IMR-90 (cell line): ENCODE measurements around the gene KIAA0513. TPM values are rescaled to one million over a fixed set of nuclear protein-coding genes. Genes with fewer than 3 reads are reported as not detected.
A peak's percentile ranks its signal among the peaks of the same experiment; 100 is the strongest.

Experiments used
- ATAC-seq: fragments of 200-7000 bp; cut with Tn5 transposase; 2 replicates; pipeline ENCODE4 v1.9.1; 2020; ENCODE audit warnings: low read depth, mild to moderate bottlenecking, moderate library complexity
- BruUV-seq: library from RNA; stranded (reverse); fragments of 400-500 nt; replicated peaks from 2 replicates; lab custom pipeline; 2021; lab: Mats Ljungman, UMichigan
- CTCF ChIA-PET: fragments of 300-600 bp; formaldehyde crosslinking; extraction: SDS; loops from one replicate; lab custom pipeline; 2021; ENCODE audit warnings: antibody characterized with exemption; lab: Yijun Ruan, JAX
- POLR2A ChIA-PET: fragments of 300-600 bp; sonication (Branson Sonifier 250); formaldehyde crosslinking; loops from one replicate; lab custom pipeline; 2022; ENCODE audit warnings: antibody characterized with exemption; ENCODE audit not compliant: unreplicated experiment; lab: Charles Lee
- DNase-seq: peaks from one replicate; pipeline ENCODE4 v3.0.0; 2013
- H2AFZ ChIP-seq: replicated peaks from 2 replicates; pipeline ENCODE3; 2013; ENCODE audit warnings: low read length, mild to moderate bottlenecking; ENCODE audit not compliant: poor library complexity
- H2AK5ac ChIP-seq: 2 replicates; pipeline ENCODE4 v1.6.1; 2013; ENCODE audit warnings: low read depth, low read length, inconsistent platforms
- H2AK9ac ChIP-seq: replicated peaks from 2 replicates; pipeline ENCODE3; 2013; ENCODE audit warnings: mild to moderate bottlenecking, low read depth, low read length, moderate library complexity; ENCODE audit not compliant: poor library complexity
- H2BK120ac ChIP-seq: 2 replicates; pipeline ENCODE4 v1.6.1; 2013; ENCODE audit warnings: low read depth, low read length, inconsistent platforms
- H2BK15ac ChIP-seq: 3 replicates; pipeline ENCODE4 v1.6.1; 2013; ENCODE audit warnings: low read depth, low read length, inconsistent platforms
- H2BK20ac ChIP-seq: 2 replicates; pipeline ENCODE4 v1.6.1; 2013; ENCODE audit warnings: low read depth, mild to moderate bottlenecking, inconsistent platforms, low read length, moderate library complexity
- H2BK5ac ChIP-seq: 2 replicates; pipeline ENCODE4 v1.6.1; 2013; ENCODE audit warnings: mild to moderate bottlenecking, low read depth, low read length, inconsistent platforms; ENCODE audit not compliant: poor library complexity, severe bottlenecking
- H3K14ac ChIP-seq: replicated peaks from 2 replicates; pipeline ENCODE4 v1.6.1; 2013; ENCODE audit warnings: low read depth, low read length, inconsistent platforms
- H3K18ac ChIP-seq: 2 replicates; pipeline ENCODE4 v1.6.1; 2013; ENCODE audit warnings: low read depth, low read length, control low read depth
- H3K23ac ChIP-seq: 2 replicates; pipeline ENCODE4 v1.6.1; 2013; ENCODE audit warnings: low read depth, low read length, inconsistent platforms
- H3K27ac ChIP-seq: 2 replicates; pipeline ENCODE4 v1.5.1; 2013; ENCODE audit warnings: mild to moderate bottlenecking, control low read depth, low read length; ENCODE audit not compliant: insufficient read depth
- H3K27me3 ChIP-seq: 2 replicates; pipeline ENCODE4 v1.6.1; 2013; ENCODE audit warnings: low read length; ENCODE audit not compliant: control insufficient read depth, insufficient read depth
- H3K36me3 ChIP-seq: 2 replicates; pipeline ENCODE4 v1.6.1; 2013; ENCODE audit warnings: low read length, mixed read lengths; ENCODE audit not compliant: control insufficient read depth, insufficient read depth
- H3K4ac ChIP-seq: 2 replicates; pipeline ENCODE4 v1.6.1; 2013; ENCODE audit warnings: low read depth, low read length, inconsistent platforms
- H3K4me1 ChIP-seq: 2 replicates; pipeline ENCODE4 v1.6.1; 2013; ENCODE audit warnings: low read length, mixed read lengths; ENCODE audit not compliant: control insufficient read depth, insufficient read depth
- H3K4me2 ChIP-seq: 2 replicates; pipeline ENCODE4 v1.6.1; 2013; ENCODE audit warnings: low read depth, mild to moderate bottlenecking, control low read depth, low read length, moderate library complexity
- H3K4me3 ChIP-seq: 2 replicates; pipeline ENCODE4 v1.5.1; 2013; ENCODE audit warnings: low read depth, mild to moderate bottlenecking, control low read depth, low read length, moderate library complexity; ENCODE audit not compliant: insufficient read depth
- H3K56ac ChIP-seq: 2 replicates; pipeline ENCODE4 v1.6.1; 2013; ENCODE audit warnings: low read length, inconsistent platforms; ENCODE audit not compliant: insufficient read depth; ENCODE audit errors: extremely low read depth
- H3K79me1 ChIP-seq, 2 experiments: 2 replicates each; pipeline ENCODE4 v1.6.1; 2013; ENCODE audit warnings: low read length in 2 of 2, inconsistent platforms in 1 of 2, low read depth in 1 of 2
- H3K9ac ChIP-seq: 2 replicates; pipeline ENCODE4 v1.6.1; 2013; ENCODE audit warnings: low read depth, low read length, control low read depth
- H3K9me1 ChIP-seq: 2 replicates; pipeline ENCODE4 v1.6.1; 2013; ENCODE audit warnings: low read length, inconsistent platforms; ENCODE audit not compliant: insufficient read depth
- H3K9me3 ChIP-seq: 2 replicates; pipeline ENCODE4 v1.6.1; 2013; ENCODE audit warnings: low read length; ENCODE audit not compliant: control insufficient read depth, insufficient read depth
- H4K20me1 ChIP-seq: 2 replicates; pipeline ENCODE4 v1.6.1; 2013; ENCODE audit warnings: low read length, inconsistent platforms; ENCODE audit not compliant: insufficient read depth
- H4K5ac ChIP-seq: 2 replicates; pipeline ENCODE4 v1.6.1; 2013; ENCODE audit warnings: mild to moderate bottlenecking, low read depth, low read length, control low read depth
- H4K8ac ChIP-seq, 2 experiments: 2 replicates each; pipeline ENCODE4 v1.6.1; 2013; ENCODE audit warnings: low read depth in 2 of 2, low read length in 2 of 2, control low read depth in 1 of 2, inconsistent platforms in 1 of 2
- H4K91ac ChIP-seq: 2 replicates; pipeline ENCODE4 v1.6.1; 2013; ENCODE audit warnings: low read depth, low read length, inconsistent platforms; ENCODE audit not compliant: insufficient read depth
- BHLHE40 ChIP-seq: fragments of 150-350 bp; IDR thresholded peaks from 2 replicates; pipeline ENCODE4 v1.6.1; 2016; ENCODE audit warnings: mild to moderate bottlenecking, low read depth, low read length
- CEBPB ChIP-seq: IDR thresholded peaks from 2 replicates; pipeline ENCODE4 v1.6.1; 2012; ENCODE audit warnings: low read depth, low read length, improper control_type of control experiment
- CHD1 ChIP-seq: IDR thresholded peaks from 2 replicates; pipeline ENCODE4 v1.6.1; 2012; ENCODE audit warnings: low read depth, low read length, improper control_type of control experiment
- MXI1 ChIP-seq: IDR thresholded peaks from 2 replicates; pipeline ENCODE4 v1.6.1; 2012; ENCODE audit warnings: low read depth, mild to moderate bottlenecking, low read length, moderate library complexity, borderline replicate concordance
- NFE2L2 ChIP-seq: fragments of 150-350 bp; IDR thresholded peaks from 2 replicates; pipeline ENCODE4 v1.6.1; 2016; ENCODE audit warnings: low read depth, mild to moderate bottlenecking, low read length
- POLR2A ChIP-seq: IDR thresholded peaks from 2 replicates; pipeline ENCODE4 v1.6.1; 2012; ENCODE audit warnings: mild to moderate bottlenecking, low read depth, low read length
- RCOR1 ChIP-seq: IDR thresholded peaks from 2 replicates; pipeline ENCODE4 v1.6.1; 2012; ENCODE audit warnings: mild to moderate bottlenecking, low read length, improper control_type of control experiment; ENCODE audit not compliant: insufficient replicate concordance
- RFX5 ChIP-seq: IDR thresholded peaks from 2 replicates; pipeline ENCODE4 v1.8.0; 2012; ENCODE audit warnings: low read depth, mild to moderate bottlenecking, low read length, moderate library complexity
- WGBS, 2 experiments: methylation state at CpG; one replicate each; pipeline versions ENCODE4 v1.1.5 to v1.1.7; 2013; ENCODE audit warnings: missing lambda C conversion rate in 2 of 2; ENCODE audit not compliant: insufficient read length in 1 of 2; ENCODE audit errors: extremely low coverage in 2 of 2; 5-methylcytosine and 5-hydroxymethylcytosine counted together
- dilution Hi-C: fragments of 300-500 bp; cut with HindIII; formaldehyde crosslinking; loops from one replicate; pipeline ENCODE4 v1.14.3; 2018; ENCODE audit warnings: low sequenced_read_pairs; ENCODE audit not compliant: unreplicated experiment
- in situ Hi-C: fragments of 300-500 bp; cut with MboI; formaldehyde crosslinking; loops from 3 replicates; pipeline ENCODE4 v1.14.3; 2019; ENCODE audit warnings: low sequenced_read_pairs, inconsistent platforms, mixed read lengths
- intact Hi-C: fragments of 100-400 bp; cut with micrococcal nuclease; formaldehyde crosslinking; loops from 2 replicates; pipeline ENCODE4 v1.10.0; 2022
- polyA plus RNA-seq, 3 experiments: library from polyadenylated mRNA; depleted of rRNA; stranded (reverse); fragments of >200 nt; gene quantifications; 2 replicates each; pipeline ENCODE4 v1.2.3, GENCODE V29; 2012; ENCODE audit warnings: low replicate concordance in 1 of 3
- total RNA-seq: library from RNA; depleted of rRNA; stranded (reverse); fragments of >200 nt; gene quantifications from 2 replicates; pipeline ENCODE4 v1.2.3, GENCODE V29; 2012
- TF ChIP-seq, protein P1 (sequence below): conservative IDR thresholded peaks from 2 replicates; pipeline ENCODE4 v1.5.1; 2012; ENCODE audit warnings: mild to moderate bottlenecking, low read depth, low read length, improper control_type of control experiment
- TF ChIP-seq, protein P2 (sequence below): fragments of 150-350 bp; IDR thresholded peaks from 2 replicates; pipeline ENCODE4 v1.6.1; 2017; ENCODE audit warnings: mild to moderate bottlenecking, antibody characterized with exemption, low read length, low read depth

KIAA0513 gene
- total and polyA plus RNA-seq, 2 of the 4 experiments (the other 2 are of a cell fraction) = 9.5 TPM

DNA sequence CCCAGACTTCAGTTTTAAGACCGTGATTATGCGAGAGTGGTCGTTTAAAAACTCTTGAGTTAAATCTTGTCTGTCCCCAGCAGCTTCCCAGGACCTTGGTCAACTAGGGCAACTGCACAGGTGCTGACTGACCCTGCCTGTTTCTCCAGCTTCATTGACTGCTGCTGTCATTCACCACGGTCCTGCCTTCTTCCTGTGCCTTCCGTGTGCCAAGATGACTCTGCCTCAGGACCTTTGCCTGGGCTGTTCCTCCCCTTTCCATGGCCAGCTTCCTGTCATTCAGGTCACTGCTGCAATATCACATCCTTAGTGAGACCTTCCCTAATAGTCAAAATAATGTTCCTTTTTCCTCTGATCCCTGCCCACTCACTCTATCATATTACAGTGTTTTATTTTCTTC, 3.9 kb downstream of the KIAA0513 start:
- Histone ChIP-seq H2BK120ac (no peak overlapping the region), H3K27me3 (no peaks in the 10 kb centered on the region), H4K20me1 (peaks cover 16% of the 10 kb centered on the region; the same call in 1 of the 2 replicates), H3K9me1 (peaks cover 9% of the 10 kb centered on the region), H3K9me3 (no peaks in the 10 kb centered on the region), H2AFZ (no peak overlapping the region), H3K27ac (no peak overlapping the region), H2BK20ac (no peak overlapping the region), H3K36me3 (peaks cover 8% of the 10 kb centered on the region; the same call in 1 of the 2 replicates), H2AK5ac (no peak overlapping the region), H4K8ac (no peak overlapping the region), H3K4me3 (no peak overlapping the region), H3K79me1 (peaks cover 10 to 59% of the 10 kb centered on the region in 2 experiments), H3K4me2 (no peak overlapping the region), H3K23ac (no peak overlapping the region), H3K4ac (no peak overlapping the region), H3K9ac (no peak overlapping the region), H3K56ac (no peak overlapping the region), H3K4me1 (peaks cover 20% of the 10 kb centered on the region), H2AK9ac (peak overlapping the region; percentile 60), H2BK15ac (no peak overlapping the region), H4K5ac (no peak overlapping the region), H2BK5ac (no peak overlapping the region), H3K18ac (no peak overlapping the region), H4K91ac (no peak overlapping the region), H3K14ac (no peak overlapping the region)
- ATAC-seq (no peak), DNase-seq (no peak)
- POLR2A ChIA-PET = no interaction called here
- dilution Hi-C loops (no loop called here), in situ Hi-C loops (no loop called here), intact Hi-C loops (no loop called here)
- no TSS peak for BruUV-seq
- WGBS, 2 experiments = 87% methylated on average over 5 of the region's 5 CpGs; no CpG with 5 or more reads in 1 of the 2 experiments
- TF ChIP-seq NFE2L2 (no peak), CHD1 (no peak), MXI1 (no peak), CEBPB (no peak), BHLHE40 (no peak), RFX5 (no peak), POLR2A (no peak), RCOR1 (no peak)
- TF ChIP-seq, protein P1, sequence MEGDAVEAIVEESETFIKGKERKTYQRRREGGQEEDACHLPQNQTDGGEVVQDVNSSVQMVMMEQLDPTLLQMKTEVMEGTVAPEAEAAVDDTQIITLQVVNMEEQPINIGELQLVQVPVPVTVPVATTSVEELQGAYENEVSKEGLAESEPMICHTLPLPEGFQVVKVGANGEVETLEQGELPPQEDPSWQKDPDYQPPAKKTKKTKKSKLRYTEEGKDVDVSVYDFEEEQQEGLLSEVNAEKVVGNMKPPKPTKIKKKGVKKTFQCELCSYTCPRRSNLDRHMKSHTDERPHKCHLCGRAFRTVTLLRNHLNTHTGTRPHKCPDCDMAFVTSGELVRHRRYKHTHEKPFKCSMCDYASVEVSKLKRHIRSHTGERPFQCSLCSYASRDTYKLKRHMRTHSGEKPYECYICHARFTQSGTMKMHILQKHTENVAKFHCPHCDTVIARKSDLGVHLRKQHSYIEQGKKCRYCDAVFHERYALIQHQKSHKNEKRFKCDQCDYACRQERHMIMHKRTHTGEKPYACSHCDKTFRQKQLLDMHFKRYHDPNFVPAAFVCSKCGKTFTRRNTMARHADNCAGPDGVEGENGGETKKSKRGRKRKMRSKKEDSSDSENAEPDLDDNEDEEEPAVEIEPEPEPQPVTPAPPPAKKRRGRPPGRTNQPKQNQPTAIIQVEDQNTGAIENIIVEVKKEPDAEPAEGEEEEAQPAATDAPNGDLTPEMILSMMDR = no peak
- TF ChIP-seq, protein P2, sequence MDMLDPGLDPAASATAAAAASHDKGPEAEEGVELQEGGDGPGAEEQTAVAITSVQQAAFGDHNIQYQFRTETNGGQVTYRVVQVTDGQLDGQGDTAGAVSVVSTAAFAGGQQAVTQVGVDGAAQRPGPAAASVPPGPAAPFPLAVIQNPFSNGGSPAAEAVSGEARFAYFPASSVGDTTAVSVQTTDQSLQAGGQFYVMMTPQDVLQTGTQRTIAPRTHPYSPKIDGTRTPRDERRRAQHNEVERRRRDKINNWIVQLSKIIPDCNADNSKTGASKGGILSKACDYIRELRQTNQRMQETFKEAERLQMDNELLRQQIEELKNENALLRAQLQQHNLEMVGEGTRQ = no peak
- CTCF ChIA-PET = no interaction called here
